Heart right ventricle (tissue), 16 donors: ENCODE measurements around the gene CASP2. TPM values are rescaled to one million over a fixed set of nuclear protein-coding genes. Genes with fewer than 3 reads are reported as not detected.

Experiments
- ATAC-seq, 8 donors: fragments of 200-7000 bp; cut with Tn5 transposase; one replicate each; pipeline ENCODE4 v1.9.1; 2020; ENCODE audit warnings: mild to moderate bottlenecking in 8 of 8, moderate library complexity in 8 of 8, moderate number of reproducible peaks in 1 of 8
- DNase-seq, 2 donors: peaks; one replicate each; pipeline ENCODE4 v3.0.0-alpha.2; 2020
- H3K27ac ChIP-seq, 10 donors: fragments of 200-600 bp; sonication (generic) in 2 of 10; one replicate each; pipeline versions ENCODE4 v1.5.0 to v1.8.0; 2020 to 2022; ENCODE audit warnings: mild to moderate bottlenecking in 3 of 10
- H3K27me3 ChIP-seq, 7 donors: fragments of 200-600 bp; one replicate each; pipeline ENCODE4 v1.8.0; 2021 to 2022; ENCODE audit warnings: mild to moderate bottlenecking in 2 of 7
- H3K36me3 ChIP-seq, 9 donors: fragments of 200-600 bp; sonication (generic) in 1 of 9; one replicate each; pipeline versions ENCODE4 v1.5.0 to v1.8.0; 2020 to 2022; ENCODE audit warnings: mild to moderate bottlenecking in 2 of 9
- H3K4me1 ChIP-seq, 9 donors: fragments of 200-600 bp; sonication (generic) in 1 of 9; one replicate each; pipeline versions ENCODE4 v1.5.0 to v1.8.0; 2020 to 2022; ENCODE audit warnings: mild to moderate bottlenecking in 4 of 9
- H3K4me3 ChIP-seq, 10 donors: fragments of 200-600 bp; sonication (generic) in 2 of 10; one replicate each; pipeline versions ENCODE4 v1.5.0 to v1.8.0; 2020 to 2022; ENCODE audit warnings: mild to moderate bottlenecking in 7 of 10, moderate library complexity in 2 of 10
- H3K9me3 ChIP-seq, 11 donors: fragments of 200-600 bp in 10 of 11; sonication (generic) in 2 of 11; one replicate each; pipeline versions ENCODE4 v1.5.0 to v1.8.0; 2013 to 2022; ENCODE audit warnings: mild to moderate bottlenecking in 2 of 11, control low read depth in 1 of 11, moderate library complexity in 1 of 11
- CTCF ChIP-seq, 9 donors: fragments of 200-600 bp; sonication (generic) in 2 of 9; IDR thresholded peaks; one replicate each; pipeline versions ENCODE4 v1.5.0 to v1.8.0; 2021 to 2022; ENCODE audit warnings: antibody characterized with exemption in 9 of 9, mild to moderate bottlenecking in 5 of 9, moderate library complexity in 1 of 9
- WGBS, 2 donors: extraction: QIAGEN DNeasy Blood & Tissue Kit; methylation state at CpG; one replicate each; pipeline ENCODE4 v1.1.7; 2013; ENCODE audit warnings: inconsistent platforms in 1 of 2; 5-methylcytosine and 5-hydroxymethylcytosine counted together
- intact Hi-C, 10 donors: fragments of 100-400 bp; cut with DNase I; formaldehyde crosslinking; loops; one replicate each; pipeline versions ENCODE4 v1.11.1 to v1.14.2; 2022
- polyA plus RNA-seq, 2 donors: library from polyadenylated mRNA; stranded (reverse); fragments of 200-250 nt; gene quantifications; one replicate each; pipeline ENCODE4 v1.2.3, GENCODE V29; 2013
- total RNA-seq, 10 donors: library from RNA; stranded (reverse); fragmentation: NEBNext Ultra II Directional in 3 of 10; extraction: Animal tissue kit (Norgen Biotek cat#: 25700) in 3 of 10; gene quantifications; one replicate each; pipeline versions ENCODE4 v1.2.1 to v1.2.4, GENCODE V29; 2021 to 2023
- donor health status: Arrhythmogenic right ventricular cardiomyopathy.
- donor health status: ischemic (EF 13 %, LVEDD 7.1; RV severe dilation, severe dysfunction).
- donor health status: healthy with polysubstance abuse.
- donor health status: DM: no; HTN: yes; CAD: no.
- donor health status: DM: no; HTN: no; CAD: no.
- donor health status: ischemic (EF 25% LVEDD 6.9; RV normal size, moderate dysfunction).
- donor health status: ischemic (EF 25% LVEDD 5.7; RV mildly dilated, moderate dysfunction).
- donor health status: healthy.
- donor health status: DM: yes; HTN: yes; CAD: no.
- donor health status: Ischemic cardiomyopathy.
- donor health status: ischemic (EF 35%, LVEDD 5.7; RV mildly dilated, moderate dysfunction).
- donor health status: nonischemic (EF 11% LVEDD 7.7; RV severe dilation, severe dysfunction).
- donor health status: DM: yes; HTN: yes; CAD: no.
- donor health status: PGD.
- donor health status: ischemic (EF 29% LVEDD 5.4; RV normal size, mild dysfunction).
- donor health status: nonischemic (EF 23%, LVEDD 6.1; RV moderate dilation, normal function).

The CASP2 gene
- total and polyA plus RNA-seq, 12 donors: 4.4 to 13.9 (median 9.4) TPM

DNA sequence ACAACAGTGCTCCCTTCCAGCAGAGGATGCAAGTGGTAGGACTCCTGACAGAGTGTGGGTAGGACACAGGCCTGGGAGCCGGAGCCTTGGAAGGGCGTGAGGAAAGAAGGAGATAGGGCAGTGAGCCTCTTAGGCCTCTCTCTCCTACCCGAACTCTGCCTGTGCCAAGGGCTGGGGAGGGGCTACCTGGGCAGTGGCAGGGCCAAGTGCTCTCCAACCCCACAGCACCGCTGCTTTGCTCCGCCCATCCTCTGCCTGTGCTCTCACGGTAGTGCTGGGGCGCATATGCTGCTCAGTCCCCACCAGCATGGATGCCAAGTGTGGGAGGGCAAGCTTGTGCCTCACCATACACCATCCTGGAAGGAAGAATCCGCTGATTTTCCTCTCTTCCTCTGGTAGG lies 66.8 kb downstream of the CASP2 start:
- H3K36me3 ChIP-seq: no peaks in the 10 kb centered on the region
- 88% methylated on average over 8 of the region's 8 CpGs for WGBS, 2 donors
- no peak for ATAC-seq
- no peaks in the 10 kb centered on the region for H3K9me3 ChIP-seq
- peaks cover 0 to 28% (median 14%) of the 10 kb centered on the region in 7 donors for H3K27me3 ChIP-seq
- no peak overlapping the region for H3K4me3 ChIP-seq
- no peak overlapping the region for H3K27ac ChIP-seq
- no peaks in the 10 kb centered on the region for H3K4me1 ChIP-seq
- no peak for TF ChIP-seq CTCF (IDR thresholded peaks at IDR 0.05)
- DNase-seq: no peak
- intact Hi-C loops: no loop called here

DNA sequence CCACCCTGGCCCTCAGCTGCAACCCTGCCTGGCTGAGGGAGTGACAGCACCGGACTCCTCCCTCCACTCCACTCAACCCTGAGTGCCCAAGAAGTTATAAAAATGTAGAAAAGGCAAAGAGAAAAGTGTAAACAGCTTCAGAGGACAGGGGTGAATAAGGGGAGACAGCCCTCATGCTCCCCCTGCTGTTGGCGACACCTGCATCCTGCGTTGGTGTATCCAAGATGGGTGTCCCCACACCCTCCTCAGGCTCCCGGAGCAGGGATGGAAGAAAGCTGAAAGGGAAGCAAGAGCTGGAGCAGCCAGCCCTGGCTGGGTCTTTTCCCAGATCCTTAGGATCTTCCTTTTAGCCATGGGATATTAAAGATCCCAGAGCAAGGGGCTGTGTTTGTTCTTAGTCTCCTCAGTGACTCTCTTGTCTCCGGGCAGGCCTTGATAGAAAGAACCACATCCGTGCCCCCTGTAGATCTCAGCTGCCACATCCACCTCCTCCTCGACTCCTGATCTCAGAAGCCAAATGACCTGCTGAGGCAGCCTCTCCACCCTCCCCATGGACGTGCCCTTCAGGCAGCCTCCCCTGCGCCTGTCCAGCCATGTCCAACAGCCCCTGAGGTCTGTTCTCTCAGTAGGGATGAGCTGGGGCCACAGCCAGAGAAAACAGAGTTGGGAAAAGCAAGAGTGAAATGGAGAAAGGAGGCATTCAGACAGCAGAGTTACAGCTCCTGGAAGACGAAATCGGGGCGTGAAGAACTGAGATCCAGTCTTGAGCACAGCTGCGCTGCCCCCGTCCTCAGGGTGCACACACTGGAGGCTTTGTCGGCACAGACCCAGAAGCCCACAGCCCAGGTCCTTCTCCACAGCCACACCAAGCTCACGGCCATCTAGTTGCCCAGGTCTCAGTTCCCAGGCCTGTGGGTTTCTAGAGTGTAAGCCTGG lies 67.6 kb downstream of the CASP2 start:
- Histone ChIP-seq H3K27me3 (peaks cover 0 to 35% (median 21%) of the 10 kb centered on the region in 7 donors), H3K36me3 (no peaks in the 10 kb centered on the region), H3K27ac (no peak overlapping the region), H3K4me1 (no peaks in the 10 kb centered on the region), H3K9me3 (no peaks in the 10 kb centered on the region), H3K4me3 (no peak overlapping the region)
- DNase-seq: no peak
- intact Hi-C loops: no loop called here
- TF ChIP-seq CTCF (IDR thresholded peaks at IDR 0.05): no peak
- no peak for ATAC-seq
- WGBS, 2 donors: 88 to 89% methylated on average over 16 of the region's 16 CpGs

DNA sequence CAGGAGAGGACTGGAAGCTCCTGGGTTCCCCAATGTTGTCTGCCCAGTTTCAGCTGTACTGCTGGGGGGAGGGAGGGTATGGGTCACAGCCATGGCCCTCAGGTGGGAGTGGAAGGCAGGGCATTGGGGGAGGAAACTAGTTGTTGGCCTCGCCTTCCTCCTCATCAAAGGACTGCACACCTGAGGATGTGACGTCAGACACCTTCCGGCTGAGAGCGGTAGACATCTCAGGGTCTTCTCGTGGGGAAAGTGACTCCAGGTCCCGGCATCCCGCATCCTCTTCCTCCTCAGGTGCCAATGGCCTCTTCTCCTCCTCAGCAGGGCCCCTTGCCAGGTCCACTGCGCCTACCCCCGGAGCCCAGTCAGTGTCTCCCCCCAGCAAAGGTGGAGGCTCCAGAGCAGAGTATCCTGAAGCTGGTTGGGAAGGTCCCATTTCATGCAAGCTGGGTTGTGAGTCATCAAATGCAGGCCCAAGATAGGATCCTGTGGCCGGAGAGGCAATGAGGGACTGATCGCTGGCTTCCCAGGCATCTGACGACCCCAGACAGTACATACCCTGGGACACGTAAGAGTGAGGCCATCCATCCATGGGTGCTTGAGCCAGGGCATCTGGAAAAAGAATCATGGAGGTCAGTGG lies 68.4 kb downstream of the CASP2 start:
- Histone ChIP-seq H3K27me3 (peaks cover 0 to 41% (median 30%) of the 10 kb centered on the region in 7 donors), H3K9me3 (no peaks in the 10 kb centered on the region), H3K4me3 (no peak overlapping the region), H3K36me3 (no peaks in the 10 kb centered on the region), H3K27ac (no peak overlapping the region), H3K4me1 (peaks cover 0 to 4% (median 0%) of the 10 kb centered on the region in 9 donors)
- intact Hi-C loops: no loop called here
- DNase-seq: no peak
- no peak for ATAC-seq
- no peak for TF ChIP-seq CTCF (IDR thresholded peaks at IDR 0.05)
- WGBS, 2 donors: 91 to 92% methylated on average over 13 of the region's 13 CpGs

Other genes starting within 250 kb of the CASP2 start
- not detected for gene OR6V1, start 236.0 kb upstream of the CASP2 start, total RNA-seq
- not detected for gene OR6V1, start 236.0 kb upstream of the CASP2 start, polyA plus RNA-seq
- not detected for gene PIP, start 156.3 kb upstream of the CASP2 start, total RNA-seq
- gene PIP, start 156.3 kb upstream of the CASP2 start, polyA plus RNA-seq: not detected
- not detected for gene TAS2R39, start 104.9 kb upstream of the CASP2 start, total RNA-seq
- not detected for gene TAS2R39, start 104.9 kb upstream of the CASP2 start, polyA plus RNA-seq
- not detected for gene TAS2R40, start 66.3 kb upstream of the CASP2 start, total RNA-seq
- gene TAS2R40, start 66.3 kb upstream of the CASP2 start, polyA plus RNA-seq: not detected
- gene GSTK1, start 24.9 kb upstream of the CASP2 start, total RNA-seq: 100 to 1,000 TPM; 251 to 294 (median 269) TPM
- 100 to 1,000 TPM; 136 to 317 TPM for gene GSTK1, start 24.9 kb upstream of the CASP2 start, polyA plus RNA-seq
- gene TMEM139, start 3.4 kb upstream of the CASP2 start, total RNA-seq: 10 to 100 TPM in 7 of 10 donors, 1 to 10 TPM in 3; 5.4 to 14.2 (median 11.1) TPM
- 10 to 100 TPM in 1 of 2 donors, 1 to 10 TPM in 1; 2.6 to 18.0 TPM for gene TMEM139, start 3.4 kb upstream of the CASP2 start, polyA plus RNA-seq
- not detected for gene CLCN1, start 27.8 kb downstream of the CASP2 start, total RNA-seq
- under 1 TPM in 1 of 2 donors, not detected in 1; 0.01 TPM for gene CLCN1, start 27.8 kb downstream of the CASP2 start, polyA plus RNA-seq
- gene FAM131B, start 74.4 kb downstream of the CASP2 start, total RNA-seq: 1 to 10 TPM in 1 of 10 donors, under 1 TPM in 8, not detected in 1; 0.07 to 1.2 (median 0.39) TPM
- gene FAM131B, start 74.4 kb downstream of the CASP2 start, polyA plus RNA-seq: under 1 TPM; 0.22 to 0.37 TPM
- 100 to 1,000 TPM in 2 of 10 donors, 10 to 100 TPM in 8; 48.5 to 148 (median 74.6) TPM for gene ZYX, start 93.0 kb downstream of the CASP2 start, total RNA-seq
- 100 to 1,000 TPM in 1 of 2 donors, 10 to 100 TPM in 1; 58.9 to 152 TPM for gene ZYX, start 93.0 kb downstream of the CASP2 start, polyA plus RNA-seq
- gene EPHA1, start 120.5 kb downstream of the CASP2 start, total RNA-seq: under 1 TPM in 1 of 10 donors, not detected in 9; 0.39 TPM
- gene EPHA1, start 120.5 kb downstream of the CASP2 start, polyA plus RNA-seq: under 1 TPM; 0.12 to 0.73 TPM
- gene TAS2R60, start 155.1 kb downstream of the CASP2 start, total RNA-seq: not detected
- gene TAS2R60, start 155.1 kb downstream of the CASP2 start, polyA plus RNA-seq: not detected
- under 1 TPM in 1 of 10 donors, not detected in 9; 0.40 TPM for gene TAS2R41, start 189.5 kb downstream of the CASP2 start, total RNA-seq
- gene TAS2R41, start 189.5 kb downstream of the CASP2 start, polyA plus RNA-seq: not detected